SJSA1 (cell line): ENCODE measurements around the gene POU3F2. TPM values are rescaled to one million over a fixed set of nuclear protein-coding genes. Genes with fewer than 3 reads are reported as not detected.

Experiments used
- DNase-seq, 2 experiments: peaks; one replicate each; pipeline ENCODE4 v3.0.0-alpha.2; 2015 to 2020; ENCODE audit warnings: low spot score in 2 of 2, low read depth in 1 of 2
- H3K27ac ChIP-seq: fragments of 250-450 bp; sonication (Bioruptor Pico); 2 replicates; pipeline ENCODE4 v1.5.1; 2020; ENCODE audit warnings: mild to moderate bottlenecking, moderate library complexity
- H3K27me3 ChIP-seq: fragments of 250-450 bp; sonication (Bioruptor Pico); replicated peaks from 2 replicates; pipeline ENCODE4 v1.5.1; 2020; ENCODE audit warnings: mild to moderate bottlenecking, moderate library complexity
- H3K36me3 ChIP-seq: fragments of 250-450 bp; sonication (Bioruptor Pico); 2 replicates; pipeline ENCODE4 v1.5.1; 2020; ENCODE audit warnings: mild to moderate bottlenecking
- H3K4me1 ChIP-seq: fragments of 250-450 bp; sonication (Bioruptor Pico); replicated peaks from 2 replicates; pipeline ENCODE4 v1.6.1; 2021; ENCODE audit warnings: mild to moderate bottlenecking
- H3K4me3 ChIP-seq: fragments of 250-450 bp; sonication (Bioruptor Pico); 2 replicates; pipeline ENCODE4 v1.5.1; 2020; ENCODE audit warnings: mild to moderate bottlenecking
- H3K9me3 ChIP-seq: fragments of 250-450 bp; sonication (Bioruptor Pico); replicated peaks from 2 replicates; pipeline ENCODE4 v1.5.1; 2020; ENCODE audit warnings: mild to moderate bottlenecking
- total RNA-seq: library from RNA; depleted of rRNA; stranded (reverse); fragments of >200 nt; shearing (Covaris generic); gene quantifications from 2 replicates; pipeline ENCODE4 v1.2.3, GENCODE V29; 2014

Gene POU3F2
- total RNA-seq, 1 experiment from 2014 or later = not detected

DNA sequence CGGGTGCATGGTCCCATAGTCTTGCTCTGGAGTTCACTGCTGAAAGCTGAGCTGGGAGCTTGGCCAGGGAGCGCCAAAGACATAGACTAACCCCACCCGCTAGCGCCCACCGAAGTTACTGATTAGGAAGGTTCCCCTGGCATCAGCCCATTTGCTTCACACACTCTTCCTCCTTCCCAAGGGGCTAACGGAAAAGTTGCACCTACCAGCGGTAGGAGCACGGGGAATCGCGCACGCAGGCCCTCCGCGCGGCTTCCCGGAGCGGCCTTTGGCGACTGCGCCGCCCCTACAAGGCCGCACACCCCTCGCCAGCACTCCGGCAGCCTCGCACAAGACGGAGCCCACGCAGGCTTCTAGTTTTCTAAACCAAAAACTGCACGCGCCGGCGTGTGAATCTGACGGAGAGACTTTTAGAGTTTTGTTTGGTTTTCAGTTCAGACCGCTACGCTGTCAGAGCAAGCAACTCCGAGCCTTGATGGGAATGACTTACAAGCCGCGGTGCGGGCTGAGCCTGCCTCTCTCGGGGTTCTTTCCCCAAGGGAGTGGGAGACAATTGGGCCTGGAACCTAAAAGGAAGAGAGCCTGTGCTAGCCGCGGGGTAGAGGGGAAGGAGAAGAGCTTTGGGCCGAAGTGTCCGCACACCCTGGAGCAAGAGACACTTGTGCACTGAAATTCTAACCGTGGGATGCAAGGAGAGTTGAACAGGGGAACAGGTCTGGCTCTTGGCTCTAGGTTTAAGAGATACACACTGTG lies 891 bp upstream of the POU3F2 start:
- Histone ChIP-seq H3K4me3 (peak overlapping the region; percentile 32), H3K27ac (no peak overlapping the region), H3K9me3 (no peaks in the 10 kb centered on the region), H3K4me1 (peaks cover 41% of the 10 kb centered on the region), H3K36me3 (no peaks in the 10 kb centered on the region), H3K27me3 (peaks cover 92% of the 10 kb centered on the region)
- DNase-seq = peak in 1 of 2 experiments; percentile 21

DNA sequence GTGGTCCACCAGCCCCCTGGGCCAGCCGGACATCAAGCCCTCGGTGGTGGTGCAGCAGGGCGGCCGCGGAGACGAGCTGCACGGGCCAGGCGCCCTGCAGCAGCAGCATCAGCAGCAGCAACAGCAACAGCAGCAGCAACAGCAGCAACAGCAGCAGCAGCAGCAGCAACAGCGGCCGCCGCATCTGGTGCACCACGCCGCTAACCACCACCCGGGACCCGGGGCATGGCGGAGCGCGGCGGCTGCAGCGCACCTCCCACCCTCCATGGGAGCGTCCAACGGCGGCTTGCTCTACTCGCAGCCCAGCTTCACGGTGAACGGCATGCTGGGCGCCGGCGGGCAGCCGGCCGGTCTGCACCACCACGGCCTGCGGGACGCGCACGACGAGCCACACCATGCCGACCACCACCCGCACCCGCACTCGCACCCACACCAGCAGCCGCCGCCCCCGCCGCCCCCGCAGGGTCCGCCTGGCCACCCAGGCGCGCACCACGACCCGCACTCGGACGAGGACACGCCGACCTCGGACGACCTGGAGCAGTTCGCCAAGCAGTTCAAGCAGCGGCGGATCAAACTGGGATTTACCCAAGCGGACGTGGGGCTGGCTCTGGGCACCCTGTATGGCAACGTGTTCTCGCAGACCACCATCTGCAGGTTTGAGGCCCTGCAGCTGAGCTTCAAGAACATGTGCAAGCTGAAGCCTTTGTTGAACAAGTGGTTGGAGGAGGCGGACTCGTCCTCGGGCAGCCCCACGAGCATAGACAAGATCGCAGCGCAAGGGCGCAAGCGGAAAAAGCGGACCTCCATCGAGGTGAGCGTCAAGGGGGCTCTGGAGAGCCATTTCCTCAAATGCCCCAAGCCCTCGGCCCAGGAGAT lies 1.0 kb downstream of the POU3F2 start:
- Histone ChIP-seq H3K27me3 (peaks cover 95% of the 10 kb centered on the region), H3K9me3 (no peaks in the 10 kb centered on the region), H3K36me3 (no peaks in the 10 kb centered on the region), H3K27ac (no peak overlapping the region), H3K4me1 (peaks cover 41% of the 10 kb centered on the region), H3K4me3 (peak overlapping the region; percentile 20; the same call in 1 of the 2 replicates)
- DNase-seq = peak in 1 of 2 experiments; percentile 15

DNA sequence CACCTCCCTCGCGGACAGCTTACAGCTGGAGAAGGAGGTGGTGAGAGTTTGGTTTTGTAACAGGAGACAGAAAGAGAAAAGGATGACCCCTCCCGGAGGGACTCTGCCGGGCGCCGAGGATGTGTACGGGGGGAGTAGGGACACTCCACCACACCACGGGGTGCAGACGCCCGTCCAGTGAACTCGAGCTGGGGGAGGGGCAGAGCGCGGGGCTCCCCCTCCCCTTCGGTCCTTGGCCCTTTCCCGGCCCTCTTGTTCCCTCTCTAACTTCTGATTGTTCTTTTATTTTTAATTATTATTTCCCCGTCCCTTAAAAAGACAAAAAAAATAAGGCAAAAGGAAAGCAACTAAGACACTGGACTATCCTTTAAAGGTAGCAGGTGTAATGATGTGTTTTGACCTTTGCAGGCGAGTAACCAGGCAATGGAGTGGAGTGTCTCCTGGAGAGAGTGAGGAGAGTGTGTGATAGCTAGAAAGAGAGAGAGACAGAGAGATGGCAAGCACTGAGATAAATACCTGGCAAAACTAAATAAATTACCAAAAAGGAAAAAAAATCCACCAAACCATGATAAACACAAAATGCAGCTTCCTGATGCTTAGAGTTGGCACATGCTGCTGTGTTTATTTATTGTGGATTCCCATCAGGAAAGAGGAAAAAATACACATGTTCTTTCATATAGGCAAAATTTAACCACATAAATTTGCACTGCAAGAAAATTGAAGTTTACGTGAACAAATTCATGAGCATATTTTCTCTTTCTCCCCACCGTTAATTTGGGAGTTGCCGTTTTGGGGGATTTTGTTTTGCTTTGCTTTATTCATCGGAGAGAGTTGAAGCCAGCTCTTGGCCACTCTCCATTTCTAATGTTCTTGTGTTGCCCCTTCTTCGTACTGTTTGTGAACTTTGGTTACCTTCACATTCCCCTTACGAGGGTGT lies 1.9 kb downstream of the POU3F2 start:
- peak in 1 of 2 experiments; percentile 33 for DNase-seq
- H3K27me3 ChIP-seq = peaks cover 93% of the 10 kb centered on the region
- no peak overlapping the region for H3K4me3 ChIP-seq
- peaks cover 41% of the 10 kb centered on the region for H3K4me1 ChIP-seq
- H3K36me3 ChIP-seq = no peaks in the 10 kb centered on the region
- H3K27ac ChIP-seq = no peak overlapping the region
- no peaks in the 10 kb centered on the region for H3K9me3 ChIP-seq

DNA sequence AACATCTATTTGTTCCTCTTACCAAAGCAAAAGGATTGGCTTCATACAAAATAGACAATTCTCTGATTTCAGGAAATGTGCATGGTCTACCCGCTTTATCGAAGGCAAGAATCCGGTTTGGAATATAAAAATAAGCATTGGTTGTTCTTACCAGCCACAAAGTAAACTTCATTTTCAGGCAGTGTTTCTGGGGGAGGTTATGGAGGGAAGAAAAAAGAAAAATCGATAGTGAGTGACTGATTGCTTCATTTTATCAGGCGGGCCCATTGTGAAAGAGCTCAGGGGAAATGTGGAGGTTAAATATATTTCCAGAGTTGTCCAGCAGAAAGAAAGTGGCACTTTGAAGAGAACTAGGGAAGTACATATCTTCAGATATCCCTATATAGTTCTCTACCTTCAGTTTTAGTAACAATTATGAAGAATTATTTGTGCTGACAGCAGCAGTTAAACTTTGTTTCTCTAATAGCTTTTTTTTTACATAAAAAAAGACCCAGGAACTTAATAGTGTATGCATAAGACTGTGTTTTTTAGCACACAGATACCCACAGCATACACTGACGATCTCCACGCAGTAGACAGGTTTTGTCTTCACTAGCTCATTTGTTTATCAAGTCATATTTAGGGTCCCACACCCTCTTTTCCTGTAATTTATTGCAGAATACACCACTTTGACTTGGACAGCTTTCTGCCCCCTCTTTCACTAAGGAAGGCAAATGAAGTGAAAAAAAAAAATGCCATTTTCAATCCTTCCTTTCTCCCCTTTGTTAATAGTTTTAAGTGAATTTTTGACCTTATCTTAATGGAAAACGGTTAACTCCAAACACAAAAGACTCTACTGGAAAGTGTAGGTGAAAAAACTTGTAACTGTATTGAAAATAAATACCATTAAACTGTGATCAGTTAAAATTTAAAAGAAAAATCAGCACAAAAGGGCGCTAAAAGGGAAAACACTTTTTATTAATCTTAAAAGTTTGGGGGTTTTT lies 2.9 kb downstream of the POU3F2 start:
- no peaks in the 10 kb centered on the region for H3K36me3 ChIP-seq
- no peak overlapping the region for H3K4me3 ChIP-seq
- peaks cover 95% of the 10 kb centered on the region for H3K27me3 ChIP-seq
- peak in 1 of 2 experiments; percentile 12 for DNase-seq
- no peak overlapping the region for H3K27ac ChIP-seq
- H3K9me3 ChIP-seq = no peaks in the 10 kb centered on the region
- peaks cover 39% of the 10 kb centered on the region for H3K4me1 ChIP-seq

DNA sequence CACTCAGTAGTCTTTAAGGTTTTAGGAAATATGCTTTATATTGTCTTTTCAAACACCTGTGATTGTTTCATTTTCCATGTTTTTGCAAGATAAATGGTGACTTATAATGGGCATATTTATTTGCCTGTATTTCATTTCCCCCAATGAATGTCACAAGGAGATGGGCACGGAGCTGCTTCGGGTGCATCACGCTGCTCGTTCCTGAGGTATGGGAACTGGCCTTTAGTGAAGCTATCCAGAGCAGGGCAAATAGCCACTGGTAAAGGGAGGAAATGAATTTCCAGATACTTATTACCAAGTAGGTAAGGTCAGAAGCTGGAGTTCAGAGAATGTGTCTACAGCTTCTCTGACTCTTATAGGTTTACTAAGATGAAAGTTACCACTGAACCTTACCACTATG lies 3.7 kb downstream of the POU3F2 start:
- H3K36me3 ChIP-seq = no peaks in the 10 kb centered on the region
- no peak for DNase-seq
- peaks cover 31% of the 10 kb centered on the region for H3K4me1 ChIP-seq
- no peak overlapping the region for H3K27ac ChIP-seq
- H3K27me3 ChIP-seq = peaks cover 89% of the 10 kb centered on the region
- no peaks in the 10 kb centered on the region for H3K9me3 ChIP-seq
- no peak overlapping the region for H3K4me3 ChIP-seq

DNA sequence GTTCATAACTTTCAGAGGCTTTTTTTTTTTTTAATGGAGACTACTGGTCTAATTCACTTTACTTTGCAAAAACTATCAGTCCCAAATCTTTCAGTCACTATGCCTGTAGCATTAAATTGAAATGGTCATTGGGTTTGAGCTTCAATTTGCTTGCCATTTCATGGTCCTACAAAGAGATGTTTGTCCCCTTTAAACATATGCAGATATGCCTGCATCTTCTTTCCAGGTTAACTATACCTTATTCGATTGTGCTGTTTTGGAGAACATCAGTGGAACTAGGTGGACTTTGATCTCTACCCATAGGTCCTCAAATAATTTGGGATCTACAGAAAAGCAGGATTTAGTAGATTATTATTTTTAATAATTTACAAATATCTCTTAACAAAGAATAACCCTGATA lies 4.6 kb downstream of the POU3F2 start:
- H3K9me3 ChIP-seq = no peaks in the 10 kb centered on the region
- H3K4me3 ChIP-seq = no peak overlapping the region
- peaks cover 22% of the 10 kb centered on the region for H3K4me1 ChIP-seq
- no peak for DNase-seq
- H3K36me3 ChIP-seq = no peaks in the 10 kb centered on the region
- H3K27me3 ChIP-seq = peaks cover 82% of the 10 kb centered on the region
- no peak overlapping the region for H3K27ac ChIP-seq

DNA sequence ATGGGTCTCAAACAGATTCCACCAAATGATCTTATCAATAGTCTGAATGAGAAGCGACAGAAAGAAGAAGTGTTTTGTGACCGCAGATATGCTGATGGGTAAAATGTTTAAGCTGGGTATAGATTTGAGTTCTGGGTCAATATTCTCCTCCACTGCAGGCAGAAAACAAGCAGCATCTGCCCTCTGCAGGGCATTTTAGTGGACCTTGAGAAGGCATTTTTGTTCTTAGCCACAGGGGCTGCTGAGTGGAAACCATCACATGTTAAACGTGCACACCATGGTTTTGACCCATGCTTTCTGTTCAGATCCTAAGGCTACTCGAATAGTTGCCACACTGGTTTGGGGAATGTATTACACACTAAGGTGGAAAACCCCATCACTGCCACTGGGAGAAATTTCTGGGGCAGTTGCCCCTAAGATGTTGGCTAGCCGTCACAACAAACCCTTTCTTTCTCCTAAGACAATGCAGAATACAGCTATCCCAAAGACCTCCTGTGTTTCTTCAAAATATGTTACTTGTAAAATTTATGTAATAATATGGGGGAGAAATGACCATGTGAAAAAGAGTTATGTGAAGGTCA lies 5.5 kb downstream of the POU3F2 start:
- H3K36me3 ChIP-seq = no peaks in the 10 kb centered on the region

DNA sequence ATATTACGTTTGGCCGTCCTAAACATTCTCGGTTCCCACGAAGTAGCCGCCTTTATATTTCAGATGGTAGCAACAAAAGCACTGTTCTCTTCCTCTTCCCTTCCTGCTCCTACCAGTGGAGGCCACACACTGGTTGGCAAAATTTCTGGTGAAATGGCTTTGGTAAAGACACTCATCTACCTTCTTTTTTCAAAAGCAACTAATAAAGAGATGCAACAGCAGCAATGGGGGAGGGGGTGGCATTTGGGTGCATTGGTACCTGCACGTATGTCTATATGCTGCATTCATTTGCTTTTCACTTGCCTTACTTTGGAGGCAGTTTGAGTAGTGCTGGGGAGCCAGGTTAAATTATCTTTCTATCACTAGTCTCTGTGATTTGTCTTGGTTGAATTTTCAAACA lies 6.0 kb downstream of the POU3F2 start:
- Histone ChIP-seq H3K27me3 (peaks cover 83% of the 10 kb centered on the region), H3K27ac (no peak overlapping the region), H3K4me3 (no peak overlapping the region), H3K9me3 (no peaks in the 10 kb centered on the region), H3K36me3 (no peaks in the 10 kb centered on the region), H3K4me1 (peaks cover 13% of the 10 kb centered on the region)
- no peak for DNase-seq

More for the DNA sequence above, 5.5 kb downstream of the POU3F2 start:
- DNase-seq = no peak
- Histone ChIP-seq H3K27ac (no peak overlapping the region), H3K9me3 (no peaks in the 10 kb centered on the region), H3K4me1 (peaks cover 13% of the 10 kb centered on the region), H3K27me3 (peaks cover 82% of the 10 kb centered on the region), H3K4me3 (no peak overlapping the region)

DNA sequence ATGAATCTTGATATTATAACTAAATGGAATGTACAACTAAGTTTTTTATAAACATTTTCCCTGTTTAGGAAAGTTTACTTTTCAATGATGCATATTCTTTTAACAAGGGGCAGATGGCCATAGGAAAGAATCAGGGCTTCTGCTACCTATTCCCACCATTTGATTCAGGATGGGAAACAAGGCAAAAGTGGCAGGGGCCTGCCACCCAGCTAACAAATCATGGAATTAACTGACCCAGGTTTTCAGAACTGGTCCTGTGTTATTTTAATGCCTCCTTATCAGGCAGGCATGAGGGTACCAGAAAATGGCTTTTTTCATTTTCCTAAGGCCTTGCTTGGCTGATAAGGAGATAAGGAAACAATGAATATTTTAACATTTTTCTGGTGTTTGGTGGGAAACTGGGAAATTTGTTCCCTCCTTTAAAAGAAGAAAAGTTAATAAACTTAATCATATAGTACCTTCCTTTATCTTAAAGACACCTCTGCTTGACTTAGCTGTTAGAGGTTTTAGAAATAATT lies 6.7 kb downstream of the POU3F2 start:
- H3K36me3 ChIP-seq = no peaks in the 10 kb centered on the region
- H3K9me3 ChIP-seq = no peaks in the 10 kb centered on the region
- DNase-seq = no peak
- peaks cover 9% of the 10 kb centered on the region for H3K4me1 ChIP-seq
- H3K27ac ChIP-seq = no peak overlapping the region
- no peak overlapping the region for H3K4me3 ChIP-seq
- H3K27me3 ChIP-seq = peaks cover 80% of the 10 kb centered on the region

DNA sequence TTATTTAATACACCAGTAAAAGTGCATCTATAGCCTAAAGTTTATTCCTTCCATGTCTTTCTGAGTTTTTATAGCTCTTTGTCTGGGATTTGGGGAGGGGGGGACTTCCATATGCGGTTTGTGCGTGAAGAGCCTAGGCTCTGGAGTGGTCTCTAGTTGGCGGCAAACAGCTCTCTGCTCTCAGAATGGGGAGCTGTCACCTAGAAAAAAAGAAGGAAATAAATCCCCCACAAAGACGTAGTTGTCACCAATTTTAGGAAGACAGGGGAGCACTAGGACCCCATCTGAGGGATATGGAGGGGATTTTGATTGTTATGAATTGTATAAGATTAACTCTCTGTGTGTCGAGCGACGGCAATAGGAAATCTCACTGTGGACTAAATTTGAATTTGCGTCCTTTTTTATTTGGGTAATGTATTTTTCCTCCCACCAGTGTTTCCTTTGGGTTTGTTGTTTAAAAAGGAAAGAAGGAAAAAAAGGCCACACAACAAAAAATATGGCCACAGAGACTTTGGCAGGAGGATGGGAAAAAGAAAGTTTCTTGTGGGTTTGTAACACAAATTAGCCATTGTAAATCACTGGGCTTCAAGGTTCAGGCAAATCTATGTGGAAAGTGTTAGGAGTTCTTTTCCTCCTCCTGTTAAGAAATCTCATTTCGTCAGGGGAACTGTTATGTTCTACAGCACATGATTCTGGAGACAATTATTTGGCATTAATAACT lies 7.4 kb downstream of the POU3F2 start:
- H3K27me3 ChIP-seq = peaks cover 79% of the 10 kb centered on the region
- H3K36me3 ChIP-seq = no peaks in the 10 kb centered on the region
- no peak overlapping the region for H3K4me3 ChIP-seq
- DNase-seq = no peak
- no peak overlapping the region for H3K27ac ChIP-seq
- H3K4me1 ChIP-seq = peaks cover 9% of the 10 kb centered on the region
- no peaks in the 10 kb centered on the region for H3K9me3 ChIP-seq

DNA sequence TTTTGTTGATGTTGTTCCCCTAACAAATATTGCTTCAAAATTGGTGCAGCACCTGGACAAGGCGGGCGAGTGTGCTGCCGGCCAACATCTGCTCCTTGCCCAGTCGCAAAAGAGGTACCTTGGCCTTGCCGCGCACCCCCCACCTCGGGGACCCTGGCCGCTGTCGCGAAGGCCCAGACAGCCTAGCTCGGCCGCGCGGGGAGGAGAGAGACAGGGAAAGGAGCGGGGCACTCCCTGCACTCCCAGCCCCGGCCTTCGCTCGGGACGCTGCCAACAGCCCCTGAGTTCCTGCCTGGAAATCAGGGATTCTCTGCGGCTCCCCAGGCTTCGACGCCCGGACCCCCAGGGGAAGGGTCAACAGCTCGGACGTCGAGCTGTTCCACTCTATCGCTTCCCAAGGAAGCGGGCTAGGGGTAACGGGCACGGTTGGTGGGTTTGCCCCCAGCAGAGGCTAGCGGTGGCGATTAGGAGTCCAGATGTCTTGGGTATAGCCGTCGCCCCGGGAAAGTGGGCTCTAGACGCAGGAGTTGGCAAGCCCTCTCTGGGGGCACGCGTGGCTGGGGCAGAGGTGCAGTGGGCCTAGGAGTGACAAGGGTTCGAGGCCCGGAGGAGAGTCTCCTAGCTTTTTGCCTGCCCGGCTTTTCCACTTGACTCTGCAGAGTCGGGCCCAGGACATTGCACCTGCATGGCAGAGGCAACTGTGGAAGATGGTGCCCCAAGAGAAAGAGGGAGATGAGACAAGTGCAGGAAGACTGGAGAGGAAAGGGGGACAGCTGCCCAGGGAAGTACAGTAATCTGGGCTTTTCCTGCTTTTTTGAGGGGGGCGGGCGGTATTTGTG lies 8.2 kb downstream of the POU3F2 start:
- Histone ChIP-seq H3K27me3 (peaks cover 74% of the 10 kb centered on the region), H3K4me3 (no peak overlapping the region), H3K4me1 (peaks cover 6% of the 10 kb centered on the region)

More for the DNA sequence above, 8.2 kb downstream of the POU3F2 start:
- no peaks in the 10 kb centered on the region for H3K9me3 ChIP-seq
- no peak for DNase-seq
- no peaks in the 10 kb centered on the region for H3K36me3 ChIP-seq
- H3K27ac ChIP-seq = no peak overlapping the region
